ENCODE measurements around the gene APOC4.

Gene APOC4, protein sequence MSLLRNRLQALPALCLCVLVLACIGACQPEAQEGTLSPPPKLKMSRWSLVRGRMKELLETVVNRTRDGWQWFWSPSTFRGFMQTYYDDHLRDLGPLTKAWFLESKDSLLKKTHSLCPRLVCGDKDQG

DNA sequence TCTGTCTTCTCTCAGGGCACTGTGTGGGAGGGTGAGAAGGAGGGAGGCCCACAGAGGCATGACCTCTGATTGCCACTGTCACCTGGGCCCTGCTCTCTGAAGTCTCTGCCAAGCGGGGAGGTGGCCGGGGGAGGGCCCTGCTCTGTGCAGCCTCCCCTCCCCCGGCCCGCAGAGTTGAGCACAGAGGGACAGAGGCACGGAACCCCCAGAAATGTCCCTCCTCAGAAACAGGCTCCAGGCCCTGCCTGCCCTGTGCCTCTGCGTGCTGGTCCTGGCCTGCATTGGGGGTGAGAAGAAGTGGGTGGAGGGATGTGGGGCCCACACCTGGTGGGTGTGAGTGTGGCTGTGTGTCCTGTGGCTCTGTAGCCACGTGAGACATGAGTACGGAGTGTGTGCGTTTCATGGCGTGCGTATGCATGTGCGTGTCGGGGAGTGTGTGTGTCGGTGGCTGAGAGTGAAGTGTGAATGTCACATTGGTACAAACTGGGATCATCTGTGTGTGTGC, at the start of gene APOC4:
APOC4 (plus strand) TSS at position 171 of the 505 bp plus-strand sequence; CDS start at position 212, 41 bp downstream.
- TF ChIP-seq, protein P1, sequence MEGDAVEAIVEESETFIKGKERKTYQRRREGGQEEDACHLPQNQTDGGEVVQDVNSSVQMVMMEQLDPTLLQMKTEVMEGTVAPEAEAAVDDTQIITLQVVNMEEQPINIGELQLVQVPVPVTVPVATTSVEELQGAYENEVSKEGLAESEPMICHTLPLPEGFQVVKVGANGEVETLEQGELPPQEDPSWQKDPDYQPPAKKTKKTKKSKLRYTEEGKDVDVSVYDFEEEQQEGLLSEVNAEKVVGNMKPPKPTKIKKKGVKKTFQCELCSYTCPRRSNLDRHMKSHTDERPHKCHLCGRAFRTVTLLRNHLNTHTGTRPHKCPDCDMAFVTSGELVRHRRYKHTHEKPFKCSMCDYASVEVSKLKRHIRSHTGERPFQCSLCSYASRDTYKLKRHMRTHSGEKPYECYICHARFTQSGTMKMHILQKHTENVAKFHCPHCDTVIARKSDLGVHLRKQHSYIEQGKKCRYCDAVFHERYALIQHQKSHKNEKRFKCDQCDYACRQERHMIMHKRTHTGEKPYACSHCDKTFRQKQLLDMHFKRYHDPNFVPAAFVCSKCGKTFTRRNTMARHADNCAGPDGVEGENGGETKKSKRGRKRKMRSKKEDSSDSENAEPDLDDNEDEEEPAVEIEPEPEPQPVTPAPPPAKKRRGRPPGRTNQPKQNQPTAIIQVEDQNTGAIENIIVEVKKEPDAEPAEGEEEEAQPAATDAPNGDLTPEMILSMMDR (IDR thresholded peaks at IDR 0.05; ENCODE audit: low read depth, low read length), result no peak

DNA sequence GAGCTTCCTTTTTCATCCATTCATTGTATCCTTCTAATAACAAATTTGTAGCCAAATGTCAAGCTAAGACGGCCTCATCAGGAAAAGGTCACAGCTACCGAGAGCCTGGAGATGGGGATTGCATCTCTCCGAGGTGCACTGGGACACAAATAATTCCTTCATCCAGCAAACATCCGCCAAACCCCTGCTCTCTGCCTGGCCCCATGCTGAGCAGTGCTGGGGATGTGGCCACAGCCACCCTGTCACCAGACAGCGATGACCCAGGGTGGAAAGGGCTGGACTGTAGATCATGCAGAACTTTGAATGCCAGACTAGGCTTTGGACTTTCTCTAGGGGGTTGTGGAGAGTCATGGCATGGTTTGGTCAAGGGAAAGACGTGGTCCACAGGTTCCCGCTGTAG, 49.1 kb upstream of the APOC4 start:
- Histone ChIP-seq H3K27me3 (ENCODE audit: insufficient read depth, low read depth, severe bottlenecking) (no peaks in the 10 kb centered on the region), H3K4me3 (ENCODE audit: low read depth, low read length) (no peak overlapping the region), H3K9me3 (ENCODE audit: severe bottlenecking) (no peaks in the 10 kb centered on the region), H3K27ac (no peak overlapping the region), H3K36me3 (peaks cover 56% of the 10 kb centered on the region)
- TF ChIP-seq, protein P1 (IDR thresholded peaks at IDR 0.05; ENCODE audit: low read depth, low read length), result no peak
- DNase-seq, result no peak

More for the DNA sequence above, at the start of gene APOC4:
- H3K4me3 ChIP-seq (ENCODE audit: low read depth, low read length), result no peak within 1 kb of the TSS
- no peaks in the 10 kb centered on the region for H3K36me3 ChIP-seq
- no peaks in the 10 kb centered on the region for H3K9me3 ChIP-seq (ENCODE audit: severe bottlenecking)
- H3K27me3 ChIP-seq (ENCODE audit: insufficient read depth, low read depth, severe bottlenecking), result no peaks in the 10 kb centered on the region
- DNase-seq, result no peak
- H3K27ac ChIP-seq, result no peak within 1 kb of the TSS

DNA sequence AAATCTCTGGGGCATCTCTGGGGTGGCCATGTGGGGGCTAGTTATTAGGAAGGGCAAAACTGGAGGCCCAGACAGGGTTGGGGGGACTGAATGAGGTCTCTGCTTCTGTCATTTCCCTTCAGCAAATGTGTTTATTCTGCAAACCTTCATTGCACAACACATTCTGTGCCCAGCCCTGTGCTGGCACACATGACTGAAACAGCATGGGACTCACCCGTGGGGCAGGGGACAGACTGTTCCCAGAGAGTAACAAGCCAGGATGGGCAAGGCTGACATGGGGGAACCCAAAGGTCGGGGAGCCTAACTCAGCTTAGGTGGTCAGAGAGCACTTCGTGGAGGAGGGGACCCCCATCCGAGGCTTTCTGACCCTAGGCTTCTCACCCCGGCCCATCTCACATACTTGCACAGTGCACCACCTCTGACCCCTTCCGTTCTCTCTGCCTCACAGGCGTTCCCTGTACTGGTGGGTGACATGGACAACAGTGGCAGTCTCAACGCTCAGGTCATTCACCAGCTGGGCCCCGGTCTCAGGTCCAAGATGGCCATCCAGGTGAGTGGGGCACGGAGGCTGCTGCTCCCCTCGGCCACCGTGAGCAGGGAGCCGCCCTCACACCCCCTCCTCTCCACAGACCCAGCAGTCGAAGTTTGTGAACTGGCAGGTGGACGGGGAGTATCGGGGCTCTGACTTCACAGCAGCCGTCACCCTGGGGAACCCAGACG, 48.5 kb upstream of the APOC4 start:
- Histone ChIP-seq H3K9me3 (ENCODE audit: severe bottlenecking) (no peaks in the 10 kb centered on the region), H3K36me3 (peaks cover 58% of the 10 kb centered on the region), H3K4me3 (ENCODE audit: low read depth, low read length) (no peak overlapping the region), H3K27ac (no peak overlapping the region), H3K27me3 (ENCODE audit: insufficient read depth, low read depth, severe bottlenecking) (no peaks in the 10 kb centered on the region)
- TF ChIP-seq, protein P1 (IDR thresholded peaks at IDR 0.05; ENCODE audit: low read depth, low read length), result no peak
- no peak for DNase-seq

DNA sequence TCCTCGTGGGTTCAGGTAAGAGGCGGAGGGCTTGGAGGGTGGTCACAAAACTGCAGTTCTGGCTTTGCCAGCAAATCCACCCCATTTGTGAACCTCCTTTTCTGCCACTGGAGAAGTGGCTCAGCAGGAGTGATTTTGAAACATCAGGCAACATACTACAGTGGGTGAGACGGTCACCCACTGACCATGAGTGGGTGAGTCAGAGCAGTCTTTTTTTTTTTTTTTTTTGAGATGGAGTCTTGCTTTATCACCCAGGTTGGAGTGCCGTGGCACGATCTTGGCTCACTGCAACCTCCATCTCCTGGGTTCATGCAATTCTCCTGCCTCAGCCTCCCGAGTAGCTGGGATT, 48.0 kb upstream of the APOC4 start:
- Histone ChIP-seq H3K9me3 (ENCODE audit: severe bottlenecking) (no peaks in the 10 kb centered on the region), H3K27me3 (ENCODE audit: insufficient read depth, low read depth, severe bottlenecking) (no peaks in the 10 kb centered on the region), H3K4me3 (ENCODE audit: low read depth, low read length) (no peak overlapping the region), H3K36me3 (peaks cover 57% of the 10 kb centered on the region), H3K27ac (no peak overlapping the region)
- no peak for DNase-seq
- TF ChIP-seq, protein P1 (IDR thresholded peaks at IDR 0.05; ENCODE audit: low read depth, low read length), result no peak

DNA sequence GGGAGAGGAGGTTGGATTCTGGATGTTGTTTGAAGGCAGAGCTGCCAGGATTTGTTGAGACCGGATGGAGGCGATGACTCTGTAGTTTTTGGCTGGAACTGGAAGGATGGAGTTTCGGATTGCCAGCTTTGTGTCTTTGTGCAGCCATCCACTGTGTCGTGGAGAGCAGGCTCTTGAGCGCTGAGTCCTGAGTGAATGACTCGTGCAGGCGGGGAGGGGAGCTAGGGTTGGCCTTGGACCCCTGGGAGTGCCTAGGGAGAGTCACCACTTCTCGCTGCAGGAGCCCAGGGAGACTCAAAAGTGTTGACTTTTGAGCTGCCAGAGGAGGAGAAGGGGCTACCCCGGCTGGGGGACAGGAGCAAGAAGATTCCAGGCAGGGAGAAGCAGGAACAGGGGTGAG, 47.1 kb upstream of the APOC4 start:
- no peaks in the 10 kb centered on the region for H3K9me3 ChIP-seq (ENCODE audit: severe bottlenecking)
- no peak overlapping the region for H3K27ac ChIP-seq
- peaks cover 60% of the 10 kb centered on the region for H3K36me3 ChIP-seq

More for the DNA sequence above, 47.1 kb upstream of the APOC4 start:
- Histone ChIP-seq H3K4me3 (ENCODE audit: low read depth, low read length) (no peak overlapping the region), H3K27me3 (ENCODE audit: insufficient read depth, low read depth, severe bottlenecking) (no peaks in the 10 kb centered on the region)
- DNase-seq, result no peak
- TF ChIP-seq, protein P1 (IDR thresholded peaks at IDR 0.05; ENCODE audit: low read depth, low read length), result no peak
